G401 (cell line): ENCODE data around the gene CITED2. TPM values are rescaled to one million over a fixed set of nuclear protein-coding genes. Genes with fewer than 3 reads are reported as not detected.

ENCODE experiments used
- DNase-seq: peaks from one replicate; pipeline ENCODE4 v3.0.0-alpha.2; 2015; ENCODE audit warnings: low spot score
- in situ Hi-C: cut with HindIII; loops from 2 replicates; pipeline ENCODE4 v1.10.0; 2016; ENCODE audit warnings: low sequenced_read_pairs, mixed read lengths
- total RNA-seq: library from RNA; depleted of rRNA; stranded (reverse); fragments of >200 nt; shearing (Covaris generic); gene quantifications from 2 replicates; pipeline ENCODE4 v1.2.3, GENCODE V29; 2014

The CITED2 gene
- total RNA-seq, 1 experiment from 2014 or later = 237 TPM

DNA sequence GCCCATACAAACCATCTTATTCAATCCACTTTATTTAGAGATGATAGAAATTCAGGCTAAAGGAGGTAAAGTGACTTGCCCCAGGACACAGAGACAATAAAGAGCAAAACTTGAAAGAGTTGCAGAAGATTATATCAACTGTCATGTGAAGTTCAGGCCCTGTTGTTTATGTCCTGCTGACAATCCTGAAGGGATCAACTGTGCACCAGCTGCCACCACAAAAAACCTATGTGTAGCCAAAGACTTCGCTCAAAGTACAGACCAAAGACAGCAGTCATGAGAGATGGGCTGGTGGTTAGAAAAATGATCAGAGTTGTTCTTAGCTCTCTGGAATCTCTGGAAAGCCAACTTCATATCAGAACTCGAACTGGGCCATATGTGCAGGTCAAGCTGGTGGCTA, 16.0 kb upstream of the CITED2 start:
- no peak for DNase-seq
- in situ Hi-C loops = no loop called here

DNA sequence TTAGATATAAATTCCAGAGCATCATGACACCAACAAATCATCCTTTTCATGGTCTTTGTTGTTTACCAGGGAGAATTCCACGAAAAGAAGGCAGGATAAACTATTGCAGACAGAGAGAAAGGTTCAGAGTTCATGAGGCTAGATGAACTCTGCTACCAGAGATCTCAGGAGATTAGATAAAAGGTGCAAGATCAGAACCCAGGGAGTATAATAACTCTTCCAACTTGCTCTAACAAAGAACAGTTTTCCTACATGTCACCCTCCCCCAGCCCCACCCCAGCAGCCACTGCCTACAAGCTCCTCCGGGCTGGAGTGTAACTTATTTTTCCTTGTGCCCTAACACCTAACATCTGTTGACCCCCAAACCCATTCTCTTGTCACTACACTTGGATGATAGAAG, 13.9 kb upstream of the CITED2 start:
- no peak for DNase-seq
- in situ Hi-C loops = no loop called here

DNA sequence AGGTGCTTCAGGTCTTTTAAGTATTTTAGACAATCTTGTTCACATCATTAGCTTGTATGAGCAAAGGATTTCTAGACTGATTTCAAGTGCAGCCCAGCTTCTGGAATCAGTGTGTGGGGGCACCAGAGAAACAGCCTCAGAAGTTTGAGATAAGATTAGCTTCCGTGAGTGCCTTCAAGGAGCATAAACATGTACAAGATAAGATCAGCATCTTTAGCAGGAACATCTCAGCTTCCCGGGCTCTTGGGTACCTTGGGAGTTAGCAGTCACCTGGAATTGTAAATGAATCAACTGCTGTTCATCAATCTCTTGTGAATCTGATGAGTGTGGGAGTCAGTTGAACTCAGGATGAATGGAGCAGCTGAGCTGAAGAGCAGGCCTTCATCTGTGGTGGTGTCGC, 12.0 kb upstream of the CITED2 start:
- no peak for DNase-seq
- in situ Hi-C loops = no loop called here

DNA sequence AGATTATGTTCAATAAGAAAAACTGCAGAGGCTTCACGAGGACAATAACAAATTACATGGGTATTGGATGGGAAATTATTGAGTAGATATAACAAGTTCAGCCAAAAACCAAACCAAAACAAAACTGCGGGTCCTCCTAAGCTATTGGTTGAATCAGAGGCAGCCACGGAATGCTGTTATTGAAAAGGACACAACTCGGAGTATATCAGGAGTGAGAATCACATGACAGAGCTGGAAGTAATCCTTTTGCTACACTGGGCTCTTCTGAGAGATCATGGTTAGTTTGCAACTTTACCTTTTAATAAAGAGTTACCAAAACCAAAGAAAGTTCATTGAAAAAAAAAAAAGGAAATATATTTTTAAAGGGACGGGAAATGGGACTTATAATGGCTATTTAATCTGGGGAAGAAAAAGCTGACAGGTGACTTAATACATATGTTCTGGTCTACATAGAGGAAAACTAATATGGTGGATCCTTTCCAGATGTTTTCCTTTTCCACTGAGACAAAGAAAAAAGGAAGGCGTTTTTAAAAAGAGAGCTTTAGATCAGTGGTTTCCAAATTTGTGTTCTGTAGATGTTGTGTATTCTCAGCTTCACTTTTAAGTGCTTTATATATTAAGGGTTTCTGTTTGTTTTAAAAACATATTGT, 6.9 kb upstream of the CITED2 start:
- DNase-seq = no peak
- in situ Hi-C loops = no loop called here

DNA sequence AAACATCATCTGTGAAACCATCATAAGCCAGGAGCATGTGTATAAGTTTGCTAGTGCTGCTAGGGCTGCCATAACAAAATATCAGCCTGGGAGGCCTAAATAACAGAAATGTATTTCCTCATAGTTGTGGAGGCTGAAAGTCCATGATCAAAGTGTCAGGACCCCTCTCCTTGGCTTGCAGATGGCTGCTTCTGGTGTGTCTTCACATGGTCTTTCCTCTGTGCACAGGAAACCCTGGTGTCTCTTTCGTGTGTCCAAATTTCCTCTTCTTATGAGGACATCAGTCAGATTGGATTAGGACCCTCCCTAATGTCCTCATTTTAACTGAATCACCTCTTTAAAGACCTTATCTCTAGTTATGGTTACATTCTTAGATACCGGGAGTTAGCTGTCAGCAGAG, 6.2 kb upstream of the CITED2 start:
- DNase-seq = no peak
- in situ Hi-C loops = no loop called here

DNA sequence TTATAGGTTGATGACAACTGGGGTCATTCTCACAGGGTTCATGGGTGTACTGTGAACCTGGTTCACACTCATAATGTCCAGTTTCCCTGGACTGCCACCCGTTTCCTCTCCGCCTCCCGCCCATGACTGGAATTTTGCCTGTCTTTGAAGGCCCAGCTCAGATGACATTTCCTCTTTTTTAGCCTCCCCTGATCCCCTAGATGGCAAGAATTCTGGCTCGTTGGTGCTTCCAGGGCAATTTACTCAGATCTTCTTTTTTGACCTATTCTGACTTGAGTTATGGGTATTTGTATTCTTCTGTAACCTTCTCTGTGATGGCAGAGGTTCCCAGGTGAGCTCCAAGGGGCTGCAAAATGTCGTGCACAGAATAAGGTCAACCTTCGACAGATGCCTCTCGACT, 5.7 kb upstream of the CITED2 start:
- DNase-seq = no peak
- in situ Hi-C loops = no loop called here

DNA sequence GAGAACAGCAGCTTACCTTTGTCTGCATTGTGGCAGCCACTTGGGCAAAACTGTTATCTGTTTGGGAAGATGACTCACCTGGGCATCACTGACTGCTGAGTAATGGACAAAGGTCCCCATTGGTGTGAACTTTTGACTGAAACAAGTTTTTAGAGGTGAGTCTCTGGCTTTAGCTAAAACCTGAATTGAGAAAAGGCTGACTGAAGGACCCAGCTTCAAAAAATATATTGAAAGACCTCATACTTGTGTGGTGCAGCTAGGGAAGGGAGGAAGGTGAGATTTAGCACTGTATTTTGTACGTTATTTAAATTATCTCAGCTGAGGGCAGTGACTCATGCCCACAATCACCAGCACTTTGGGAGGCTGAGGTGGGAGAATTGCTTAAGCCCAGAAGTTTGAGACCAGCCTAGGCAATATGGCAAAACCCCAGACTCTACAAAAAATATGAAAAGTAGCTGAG, 4.5 kb upstream of the CITED2 start:
- in situ Hi-C loops = no loop called here
- no peak for DNase-seq

DNA sequence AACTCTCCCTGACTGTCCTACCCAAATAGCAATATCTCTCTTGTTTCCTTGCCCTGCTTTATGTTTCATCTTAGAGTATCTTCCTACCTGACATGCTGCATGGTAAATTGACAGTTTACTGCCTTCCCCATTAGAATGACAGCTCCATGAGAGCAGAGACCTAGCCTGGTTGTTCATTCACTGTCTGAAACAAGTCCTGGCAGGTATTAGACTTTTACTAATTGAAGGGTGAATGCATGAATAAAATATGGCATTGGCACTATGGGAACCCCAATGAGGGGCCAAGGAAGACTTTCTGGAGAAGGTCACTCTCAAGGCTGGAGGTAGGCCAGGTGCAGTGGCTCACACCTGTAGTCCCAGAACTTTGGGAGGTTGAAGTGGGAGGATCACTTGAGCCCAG, 3.8 kb upstream of the CITED2 start:
- in situ Hi-C loops = no loop called here
- DNase-seq = no peak

DNA sequence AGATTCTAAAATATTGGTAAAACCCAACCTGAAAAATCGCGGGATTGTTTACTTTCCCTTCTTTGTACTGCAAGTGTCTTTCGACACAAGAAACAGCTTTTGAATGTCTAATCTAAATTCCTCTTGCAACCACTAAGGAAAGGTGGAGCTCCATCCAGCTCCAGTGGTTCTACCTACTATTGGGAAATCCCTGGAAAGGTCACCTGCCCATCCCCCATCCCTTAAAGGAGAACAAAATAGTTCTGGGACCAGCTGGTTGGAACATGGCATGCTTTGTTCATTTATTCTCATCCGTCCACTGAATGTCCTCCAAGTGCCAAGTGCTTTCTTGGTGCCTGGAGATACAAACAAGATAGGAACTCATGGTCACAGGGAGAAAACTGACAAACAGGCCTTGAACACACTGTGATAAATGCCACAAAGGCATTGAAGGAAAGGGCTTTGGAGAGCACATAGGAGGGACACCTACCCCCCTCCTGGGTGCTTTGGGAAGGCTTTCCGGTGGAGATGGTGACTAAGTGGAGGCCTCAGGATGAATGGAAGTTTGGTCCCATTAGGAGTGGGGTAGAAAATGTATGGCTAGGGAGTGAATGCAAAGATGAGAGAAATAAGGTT, 2.3 kb upstream of the CITED2 start:
- DNase-seq = peak; percentile 66
- in situ Hi-C loops = no loop called here

DNA sequence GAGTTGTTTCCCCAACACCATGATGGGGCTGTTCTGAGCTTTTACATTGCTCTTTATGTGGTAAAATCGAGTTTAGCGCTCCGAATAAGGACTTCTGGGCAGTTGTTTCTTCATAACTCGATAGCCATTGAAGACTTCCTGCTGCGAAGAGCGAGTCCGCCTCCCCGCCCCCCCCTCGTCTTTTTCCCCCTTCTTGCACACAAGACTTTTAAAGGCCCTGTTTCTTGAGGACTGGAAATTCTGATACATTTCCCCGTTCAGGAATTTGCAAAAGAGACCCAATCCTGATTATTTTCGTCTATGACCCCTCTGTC, 1.5 kb upstream of the CITED2 start:
- peak; percentile 76 for DNase-seq
- in situ Hi-C loops = no loop called here

DNA sequence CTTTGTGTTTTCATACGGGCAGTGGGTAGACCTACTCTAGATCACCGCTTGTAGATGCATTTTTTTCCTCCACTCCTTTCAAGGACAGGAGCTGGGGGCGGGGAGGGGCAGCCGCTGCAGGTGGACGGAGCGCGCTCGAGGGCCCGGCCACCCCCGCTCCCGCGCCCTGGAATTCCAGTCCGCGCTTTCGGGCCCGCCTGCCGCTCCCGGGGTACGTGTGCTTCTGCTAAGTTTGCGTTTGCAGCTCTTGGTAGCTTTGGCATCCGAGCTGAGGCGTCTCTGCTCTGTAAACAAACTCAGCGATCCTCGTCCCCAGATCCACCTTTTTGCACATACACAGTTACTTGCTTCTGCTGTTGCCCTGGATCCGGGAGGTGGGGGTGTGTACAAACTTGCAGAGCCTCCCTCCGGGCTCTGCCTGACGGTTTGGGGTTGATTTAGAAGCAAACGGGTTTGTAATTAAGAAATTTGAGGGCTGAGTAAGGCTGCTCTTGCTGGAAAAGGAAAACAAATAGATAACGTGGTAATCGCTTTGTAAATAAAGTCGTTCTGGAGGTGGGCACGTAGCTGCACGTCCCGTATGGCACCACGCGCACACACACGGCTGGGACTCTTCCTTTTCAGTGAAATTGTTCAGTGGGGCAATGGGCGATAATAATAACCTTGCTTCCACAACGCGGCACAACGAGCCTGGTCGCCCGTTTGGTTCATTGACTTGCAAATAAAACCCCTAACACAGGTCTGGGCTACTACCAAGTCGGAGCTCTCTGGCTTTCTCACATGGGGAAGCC, 973 bp upstream of the CITED2 start:
- DNase-seq = peak; percentile 99
- in situ Hi-C loops = no loop called here

DNA sequence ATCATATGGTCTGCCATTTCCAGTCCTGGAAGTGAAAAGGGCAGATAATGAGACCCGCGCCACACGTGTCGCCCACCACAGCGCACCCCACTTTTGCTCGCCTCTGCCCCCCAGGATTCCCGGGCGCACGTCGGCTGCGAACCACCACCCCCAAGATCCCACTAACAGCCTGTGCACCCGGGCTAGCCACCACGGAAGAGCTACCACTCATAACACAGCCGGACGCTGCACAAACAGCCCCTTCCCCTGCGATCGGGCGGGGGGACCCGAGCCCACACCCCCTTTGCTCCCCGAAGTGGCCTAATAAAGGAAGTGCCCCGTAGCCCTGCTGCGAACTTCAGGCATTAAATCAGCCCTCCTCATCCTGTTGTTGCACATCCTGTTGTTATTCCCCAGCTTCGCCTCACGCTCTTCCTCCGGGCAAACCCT, 506 bp downstream of the CITED2 start:
- in situ Hi-C loops = no loop called here
- DNase-seq = no peak

DNA sequence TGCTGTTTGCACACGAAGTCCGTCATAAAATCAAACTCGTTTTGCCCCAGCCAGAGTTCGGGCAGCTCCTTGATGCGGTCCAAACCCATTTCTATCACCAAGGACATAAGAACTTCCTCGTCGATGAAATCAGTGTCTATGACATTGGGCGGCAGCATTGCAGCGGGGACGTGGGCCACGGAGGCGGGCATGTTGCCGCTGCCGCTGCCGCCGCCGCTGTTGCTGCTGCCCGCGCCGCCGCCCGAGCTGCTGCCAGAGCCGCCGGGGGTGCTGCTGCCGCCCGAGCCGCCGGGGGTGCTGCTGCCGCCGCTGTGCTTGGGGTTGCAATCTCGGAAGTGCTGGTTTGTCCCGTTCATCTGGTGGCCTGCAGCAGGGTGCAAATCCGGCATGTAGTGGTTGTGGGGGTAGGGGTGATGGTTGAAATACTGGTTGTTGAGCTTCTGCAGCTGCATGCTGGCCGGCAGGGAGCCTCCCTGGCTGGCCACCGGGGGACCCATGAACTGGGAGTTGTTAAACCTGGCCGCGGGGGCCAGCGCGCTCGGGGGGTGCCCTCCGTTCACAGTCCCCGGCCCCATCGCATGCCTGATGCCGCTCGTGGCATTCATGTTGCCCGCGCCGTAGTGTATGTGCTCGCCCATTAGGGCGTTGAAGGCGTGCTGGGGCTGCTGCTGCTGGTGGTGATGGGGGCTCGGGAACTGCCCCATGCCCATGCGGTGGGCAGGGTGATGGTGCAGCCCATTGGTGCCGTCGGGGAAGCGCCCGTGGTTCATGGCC, 1.1 kb downstream of the CITED2 start:
- in situ Hi-C loops = no loop called here
- peak; percentile 60 for DNase-seq

DNA sequence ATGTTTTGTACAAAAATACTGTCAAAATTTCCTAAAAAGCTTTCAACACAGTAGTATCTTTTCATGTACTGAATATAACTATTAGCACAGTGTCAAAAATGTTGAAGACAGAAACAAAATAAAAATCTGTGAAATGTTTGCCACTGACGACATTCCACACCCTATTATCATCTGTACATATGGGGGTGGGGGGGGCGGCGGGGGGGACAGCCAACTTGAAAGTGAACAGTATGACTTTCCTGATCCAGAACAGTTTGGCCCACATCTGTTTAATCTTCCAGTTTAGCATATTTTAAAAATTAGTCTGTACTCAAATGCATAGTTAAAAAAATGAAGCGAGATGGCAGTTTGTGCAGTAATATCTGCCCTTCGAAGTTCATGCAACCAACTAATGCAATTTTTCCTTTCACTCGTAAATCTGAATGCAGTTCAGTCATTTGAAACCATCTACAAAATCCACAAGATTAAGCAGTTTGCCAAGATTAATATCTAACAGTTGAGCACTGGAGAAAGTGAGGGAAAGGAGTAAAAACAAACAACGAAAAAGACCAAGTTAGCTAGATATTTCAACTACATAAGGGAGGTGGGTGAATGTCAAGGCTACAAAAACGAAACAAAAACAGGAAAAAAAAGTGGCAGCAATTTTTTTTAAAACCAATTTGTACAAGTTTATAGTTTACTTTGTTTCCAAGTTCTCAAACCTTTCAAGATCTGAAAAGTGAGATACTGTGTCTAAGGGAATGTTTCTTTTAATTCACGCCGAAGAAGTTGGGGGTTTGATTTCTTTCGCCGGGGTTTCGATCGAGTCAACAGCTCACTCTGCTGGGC, 1.9 kb downstream of the CITED2 start:
- DNase-seq = peak; percentile 12
- in situ Hi-C loops = no loop called here

DNA sequence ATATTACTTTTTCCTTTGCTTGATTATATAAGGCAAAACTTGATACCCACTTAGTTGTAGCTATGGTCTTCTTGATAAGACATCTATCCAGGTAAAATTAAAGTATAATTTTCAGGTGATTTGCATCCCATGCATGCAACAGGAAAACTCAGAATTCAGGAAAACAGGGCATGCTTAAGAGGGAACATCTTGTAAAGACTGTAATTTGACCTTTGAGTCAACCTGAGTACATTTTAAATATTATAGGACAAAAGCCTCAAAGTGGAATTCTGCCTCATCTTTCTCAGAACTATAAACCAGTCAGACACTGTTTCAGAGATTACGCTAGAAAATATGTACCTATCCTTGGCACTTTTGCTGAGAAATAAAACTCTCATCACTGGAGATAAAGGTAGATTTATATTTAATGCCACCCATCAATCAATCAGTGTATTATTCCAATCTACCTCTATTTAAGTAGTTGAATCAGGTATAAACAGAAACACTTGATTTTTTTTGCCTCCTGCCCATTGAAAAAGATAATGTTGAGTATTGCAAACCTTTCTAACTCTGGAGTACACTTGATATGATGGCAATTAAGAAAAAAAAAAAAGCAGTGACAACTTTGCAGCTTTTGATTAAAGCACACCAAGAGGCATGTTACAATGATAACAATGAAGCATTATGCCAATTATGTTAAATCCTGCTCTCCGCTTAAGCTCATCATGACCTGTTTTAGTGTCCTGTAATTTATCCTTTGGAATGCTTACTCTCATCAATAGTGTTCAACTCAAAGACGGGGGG, 2.8 kb downstream of the CITED2 start:
- in situ Hi-C loops = no loop called here
- DNase-seq = peak; percentile 38

DNA sequence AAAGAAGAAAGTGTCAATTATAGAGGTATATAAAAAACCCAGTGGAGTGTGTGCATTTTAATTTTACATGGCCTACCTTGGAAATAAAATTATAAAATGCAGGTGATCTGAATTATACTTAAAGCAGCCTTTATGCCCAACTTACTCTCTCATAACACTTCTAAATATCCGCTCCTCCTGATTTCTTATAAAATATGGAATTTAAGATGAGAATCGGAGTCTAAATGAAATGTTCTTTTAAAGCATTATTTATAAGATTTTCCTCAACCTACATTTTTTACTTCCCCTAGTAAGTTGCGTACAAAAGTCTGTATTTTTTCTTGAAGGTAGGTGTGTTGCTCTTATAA, 3.5 kb downstream of the CITED2 start:
- no peak for DNase-seq
- in situ Hi-C loops = no loop called here

DNA sequence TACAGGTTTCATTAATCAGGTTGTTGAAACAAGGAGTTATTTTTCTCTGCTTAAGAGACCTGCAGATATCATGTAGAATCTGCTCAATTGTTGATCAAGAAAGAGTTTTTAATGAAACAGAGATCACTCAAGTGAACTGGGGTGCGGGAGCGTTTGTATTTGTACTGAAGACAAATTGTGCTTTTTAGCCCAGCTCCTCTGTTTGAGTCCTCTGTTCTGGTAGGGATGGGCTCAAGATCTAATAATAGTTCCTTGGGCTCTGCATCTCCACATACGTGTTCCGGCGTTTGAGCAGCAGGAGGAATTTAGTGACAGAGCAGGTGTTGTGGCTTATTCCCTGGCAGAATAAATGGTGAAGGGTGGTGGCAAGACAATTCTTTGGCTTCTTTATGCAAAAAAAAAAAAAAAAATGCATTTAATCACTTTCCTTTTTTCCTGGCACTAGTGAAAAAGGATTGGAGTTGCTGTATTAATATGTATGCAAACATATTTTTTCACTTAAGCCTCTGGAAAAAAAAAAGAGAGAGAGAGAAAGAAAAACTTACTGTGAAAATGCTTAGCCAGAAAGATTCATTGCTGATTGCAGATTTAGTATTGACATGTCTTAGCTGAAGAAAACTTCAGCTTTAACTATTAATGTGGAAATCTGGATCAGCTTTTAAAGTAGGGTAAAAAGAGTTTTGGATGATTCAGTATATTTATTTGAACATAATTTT, 4.0 kb downstream of the CITED2 start:
- in situ Hi-C loops = no loop called here
- peak; percentile 95 for DNase-seq
